GM21360 (cell line): Measurements from ENCODE around the gene IFNAR2.
"Not testable (repeated sequence)": the region's sequence is repeated elsewhere in the genome, so short reads cannot be mapped to it uniquely, and the experiment has no call there.

Experiments used
- ATAC-seq: cut with Tn5 transposase; IDR thresholded peaks from one replicate; pipeline ENCODE4 v1.9.1; 2021; ENCODE audit warnings: mild to moderate bottlenecking, moderate library complexity; ENCODE audit not compliant: unreplicated experiment

IFNAR2 gene

DNA sequence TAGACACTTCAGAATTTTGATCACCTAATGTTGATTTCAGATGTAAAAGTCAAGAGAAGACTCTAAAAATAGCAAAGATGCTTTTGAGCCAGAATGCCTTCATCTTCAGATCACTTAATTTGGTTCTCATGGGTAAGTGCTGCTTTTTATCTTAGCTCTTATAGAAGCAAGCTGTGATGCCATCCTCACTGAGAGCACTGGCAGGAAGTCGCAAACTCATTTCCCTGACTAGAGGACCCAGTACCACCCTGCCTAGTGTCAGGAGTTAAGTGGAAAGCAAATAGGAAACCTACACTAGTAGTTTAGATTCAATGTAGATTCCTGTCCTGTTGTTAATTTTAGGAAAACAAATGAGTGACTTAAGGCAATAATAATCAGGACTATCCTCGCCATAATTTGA is 12.1 kb downstream of the IFNAR2 start:
- ATAC-seq: no peak

DNA sequence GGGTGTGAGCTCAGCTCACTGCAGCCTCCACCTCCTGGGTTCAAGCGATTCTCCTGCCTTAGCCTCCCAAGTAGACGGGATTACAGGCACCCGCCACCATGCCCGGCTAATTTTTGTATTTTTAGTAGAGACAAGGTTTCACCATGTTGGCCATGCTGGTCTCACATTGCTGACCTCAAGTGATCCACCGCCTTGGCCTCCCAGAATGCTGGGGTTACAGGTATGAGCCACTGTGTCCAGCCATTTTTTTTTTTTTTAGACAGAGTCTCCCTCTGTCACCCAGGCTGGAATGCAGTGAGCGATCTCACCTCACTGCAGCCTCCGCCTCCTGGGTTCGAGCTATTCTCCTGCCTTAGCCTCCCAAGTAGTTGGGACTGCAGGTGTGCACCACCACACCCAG is 13.1 kb downstream of the IFNAR2 start:
- not testable (repeated sequence) for ATAC-seq

DNA sequence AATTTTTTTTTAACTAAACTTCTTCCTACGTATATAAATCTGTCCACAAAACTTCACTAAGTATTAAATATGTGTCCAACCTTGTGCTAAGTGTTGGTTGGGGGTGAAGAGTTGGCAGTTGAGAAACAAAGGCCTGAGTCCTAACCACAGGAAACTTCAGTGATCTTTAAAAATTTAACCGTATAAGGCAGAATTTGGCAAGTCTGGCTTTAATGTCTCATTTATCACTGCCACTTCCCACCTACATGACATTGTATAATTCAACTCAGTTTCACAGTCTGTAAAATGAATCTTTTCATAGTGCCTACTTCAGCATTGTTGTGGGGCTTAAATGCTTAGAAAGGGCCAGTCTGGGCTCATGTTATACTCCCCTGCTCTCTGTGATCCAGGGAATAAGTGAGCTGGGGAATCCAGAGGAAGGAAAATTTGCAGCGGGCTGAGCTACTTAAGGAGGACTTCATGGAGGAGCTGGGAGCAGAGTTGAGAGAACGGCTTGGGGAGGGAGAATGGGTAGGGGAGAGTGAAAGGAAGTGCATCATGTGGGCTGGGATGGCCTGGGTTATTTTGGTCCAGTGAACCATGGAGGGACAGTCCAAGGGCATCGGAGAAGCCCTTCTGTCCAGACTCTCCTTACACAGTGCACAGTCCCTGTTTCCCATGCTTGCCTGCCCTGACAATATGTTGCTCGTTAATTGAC is 14.5 kb downstream of the IFNAR2 start:
- ATAC-seq: no peak

DNA sequence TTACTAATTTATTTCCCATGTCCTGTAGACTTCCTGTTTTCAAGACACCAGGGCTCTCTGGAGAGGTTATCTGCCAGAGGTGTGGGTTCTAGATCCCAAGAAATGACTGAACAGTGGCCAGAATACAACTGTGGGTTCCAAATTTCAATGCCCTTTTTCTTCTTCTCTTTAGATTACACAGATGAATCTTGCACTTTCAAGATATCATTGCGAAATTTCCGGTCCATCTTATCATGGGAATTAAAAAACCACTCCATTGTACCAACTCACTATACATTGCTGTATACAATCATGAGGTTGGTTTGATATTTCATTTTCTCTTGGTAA is 15.0 kb downstream of the IFNAR2 start:
- no peak for ATAC-seq

DNA sequence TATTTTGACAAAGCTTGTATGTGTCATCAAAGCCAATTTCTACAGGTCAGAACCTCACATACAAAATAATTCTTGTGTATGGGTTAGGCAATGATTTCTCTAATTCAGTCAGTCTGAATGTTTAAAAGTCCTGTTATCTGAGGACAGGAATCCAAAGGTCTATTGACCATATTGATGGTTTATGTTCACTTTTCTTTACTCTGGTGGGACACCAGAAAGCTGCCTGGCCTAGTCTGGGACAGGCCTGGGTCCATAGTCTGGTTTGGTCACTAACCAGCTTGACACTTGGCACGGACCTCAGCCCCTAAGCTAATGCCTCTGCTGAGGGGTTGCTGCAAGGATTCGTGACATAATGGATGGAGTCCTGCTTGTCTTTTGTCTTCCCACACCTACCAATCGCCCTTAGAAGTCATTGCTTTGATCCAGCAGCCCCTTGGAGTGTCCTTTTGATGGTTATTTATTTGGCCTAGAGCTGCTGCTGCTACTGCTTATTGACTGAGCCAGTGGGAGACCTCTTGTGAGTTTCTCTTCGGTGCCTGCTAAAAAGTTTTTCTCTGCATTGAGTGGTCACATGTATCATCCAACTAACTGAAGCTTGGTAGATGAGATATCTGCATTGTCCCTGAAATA is 15.7 kb downstream of the IFNAR2 start:
- no peak for ATAC-seq

DNA sequence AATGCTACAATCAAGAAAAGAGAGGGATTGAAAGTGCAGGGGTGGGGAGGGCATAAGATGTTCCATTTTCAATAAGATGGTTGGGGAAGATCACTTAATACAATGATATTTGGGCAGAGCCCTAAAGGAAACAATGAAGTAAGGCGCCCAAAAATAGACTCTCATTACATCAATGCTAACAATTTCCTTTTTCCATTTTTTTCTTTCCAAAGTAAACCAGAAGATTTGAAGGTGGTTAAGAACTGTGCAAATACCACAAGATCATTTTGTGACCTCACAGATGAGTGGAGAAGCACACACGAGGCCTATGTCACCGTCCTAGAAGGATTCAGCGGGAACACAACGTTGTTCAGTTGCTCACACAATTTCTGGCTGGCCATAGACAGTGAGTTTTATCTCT is 16.8 kb downstream of the IFNAR2 start:
- no peak for ATAC-seq

DNA sequence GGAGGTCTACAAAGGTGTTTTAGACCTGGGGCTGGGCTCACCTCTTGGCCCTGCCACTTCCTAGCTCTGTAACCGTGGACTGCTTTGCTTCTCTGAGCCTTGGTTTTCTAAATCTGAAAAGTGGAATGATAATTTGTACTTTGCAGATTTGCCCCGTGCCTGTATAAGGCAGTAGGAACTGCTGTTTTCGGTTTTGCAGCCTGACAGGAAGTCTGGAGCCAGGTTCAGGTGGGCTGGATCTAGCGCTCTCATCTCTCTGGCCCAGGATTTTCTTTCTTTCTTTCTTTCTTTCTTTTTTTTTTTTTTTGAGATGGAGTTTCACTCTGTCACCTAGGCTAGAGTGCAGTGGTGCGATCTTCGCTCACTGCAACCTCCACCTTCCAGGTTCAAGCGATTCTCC is 17.2 kb downstream of the IFNAR2 start:
- ATAC-seq: no peak

DNA sequence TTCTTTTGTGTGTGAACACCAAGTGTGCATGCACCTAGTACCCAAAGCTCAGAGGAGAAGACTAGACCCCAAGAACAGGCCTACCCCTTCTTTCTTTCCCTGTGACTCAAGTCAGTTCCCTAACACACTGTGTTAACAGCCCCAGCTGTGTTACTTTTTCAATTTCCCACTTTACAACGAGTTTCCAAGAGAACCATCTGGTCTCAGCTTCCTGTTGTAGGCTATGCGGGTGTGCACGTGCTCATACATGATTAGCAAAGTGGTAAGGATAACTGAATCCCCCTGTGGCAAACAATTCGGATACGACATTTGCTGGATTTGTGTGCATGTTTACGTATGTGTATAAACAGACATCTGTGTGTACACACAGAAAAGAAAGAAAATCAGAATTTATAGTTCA is 17.9 kb downstream of the IFNAR2 start:
- ATAC-seq: no peak

DNA sequence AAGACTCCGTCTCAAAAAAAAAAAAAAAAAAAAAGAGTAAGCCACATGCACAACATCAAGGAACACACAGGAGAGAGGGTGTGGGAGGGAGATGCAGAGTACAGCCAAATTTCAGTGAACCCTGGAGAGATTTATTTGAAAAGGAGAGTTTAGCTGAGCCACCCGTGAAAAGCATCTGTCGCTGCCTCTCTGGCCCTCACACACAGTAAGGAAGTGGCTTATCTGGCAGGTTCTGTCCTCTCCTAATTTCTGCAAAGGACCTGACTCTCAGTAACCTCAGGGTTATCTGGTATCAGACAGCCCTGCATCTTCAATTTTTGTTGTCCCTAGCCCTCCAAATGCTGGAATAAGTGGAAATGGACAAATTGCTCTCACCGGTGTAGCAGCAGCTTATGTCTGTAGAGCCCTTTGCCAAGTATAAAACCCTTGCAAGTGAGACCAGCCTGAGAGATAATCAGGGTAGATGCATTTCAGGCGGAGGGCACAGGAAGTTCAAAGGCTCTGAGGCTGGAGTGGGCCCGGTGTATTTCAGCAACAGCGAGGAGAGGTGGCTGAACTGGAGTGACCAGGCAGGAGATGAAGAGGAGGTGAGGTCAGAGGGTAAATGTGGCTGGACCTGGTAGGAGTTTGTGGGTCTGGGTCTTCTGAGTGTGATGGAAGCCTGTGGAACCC is 19.7 kb downstream of the IFNAR2 start:
- no peak for ATAC-seq

DNA sequence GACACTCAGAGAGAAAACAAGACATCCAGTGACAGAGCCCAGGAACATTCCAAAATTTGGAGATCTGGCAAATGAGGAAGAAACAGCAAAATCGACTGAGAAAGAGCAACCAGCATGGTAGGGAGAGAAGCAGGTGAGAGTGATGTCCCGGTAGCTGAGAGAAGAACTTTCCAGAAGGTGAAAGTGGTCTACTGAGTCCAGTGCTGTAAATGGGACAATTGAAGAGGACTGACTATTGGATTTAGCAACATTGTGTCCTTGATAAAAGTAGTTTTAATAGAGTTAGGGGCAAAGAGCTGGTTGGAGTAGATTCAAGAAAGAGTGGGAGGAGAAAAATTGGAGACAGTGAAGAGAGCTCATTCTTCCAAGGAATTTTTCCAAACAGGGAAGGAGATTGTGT is 21.4 kb downstream of the IFNAR2 start:
- ATAC-seq: no peak

DNA sequence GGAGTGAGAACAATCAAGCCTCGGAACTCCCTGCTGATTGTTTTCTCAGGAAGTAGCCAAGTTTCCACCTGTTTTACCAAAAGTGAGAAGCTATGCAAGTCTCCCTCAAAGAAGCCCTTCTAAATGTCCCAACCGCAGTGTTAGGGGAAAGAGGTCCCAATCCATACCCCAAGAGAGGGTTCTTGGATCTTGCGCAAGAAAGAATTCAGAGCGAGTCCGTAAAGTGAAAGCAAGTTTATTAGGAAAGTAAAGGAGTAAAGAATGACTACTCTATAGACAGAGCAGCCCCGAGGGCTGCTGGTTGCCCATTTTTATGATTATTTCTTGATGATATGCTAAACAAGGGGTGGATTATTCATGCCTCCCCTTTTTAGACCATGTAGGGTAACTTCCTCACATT is 23.6 kb downstream of the IFNAR2 start:
- not testable (repeated sequence) for ATAC-seq

DNA sequence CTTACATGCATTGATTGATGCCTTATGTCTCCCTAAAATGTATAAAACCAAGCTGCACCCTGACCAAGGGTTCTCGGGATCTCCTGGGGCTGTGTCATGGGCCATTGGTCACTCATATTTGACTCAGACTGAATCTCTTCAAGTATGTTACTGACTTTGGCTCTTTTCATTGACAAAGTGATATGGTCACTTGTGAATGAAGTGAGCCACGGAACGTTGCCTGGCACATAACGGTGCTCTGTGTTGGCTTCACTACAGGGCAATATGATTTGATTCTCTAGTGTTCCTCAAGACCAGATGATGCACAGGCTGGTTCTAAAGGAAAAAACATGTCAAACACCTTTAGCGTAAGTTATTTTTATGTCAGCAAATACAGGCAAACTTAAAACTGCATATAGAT is 25.0 kb downstream of the IFNAR2 start:
- no peak for ATAC-seq

DNA sequence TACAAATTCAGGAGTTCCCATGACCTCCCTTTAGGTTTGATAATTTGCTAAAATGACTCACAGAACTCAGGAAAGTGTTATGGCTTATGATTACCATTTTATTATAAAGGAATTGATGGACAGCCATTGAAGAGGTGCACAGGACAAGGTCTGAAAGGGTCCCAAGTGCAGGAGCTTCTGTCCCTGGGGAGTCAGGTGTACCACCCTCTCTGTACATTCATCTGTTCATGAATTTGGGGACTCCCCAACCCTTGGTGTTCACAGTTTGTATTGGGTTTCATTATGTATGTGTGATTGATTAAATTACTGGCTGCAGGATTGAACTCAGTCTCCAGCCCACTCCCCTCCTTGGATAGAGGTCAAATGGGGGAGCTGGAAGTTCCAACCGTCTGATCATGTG is 25.7 kb downstream of the IFNAR2 start:
- ATAC-seq: no peak

DNA sequence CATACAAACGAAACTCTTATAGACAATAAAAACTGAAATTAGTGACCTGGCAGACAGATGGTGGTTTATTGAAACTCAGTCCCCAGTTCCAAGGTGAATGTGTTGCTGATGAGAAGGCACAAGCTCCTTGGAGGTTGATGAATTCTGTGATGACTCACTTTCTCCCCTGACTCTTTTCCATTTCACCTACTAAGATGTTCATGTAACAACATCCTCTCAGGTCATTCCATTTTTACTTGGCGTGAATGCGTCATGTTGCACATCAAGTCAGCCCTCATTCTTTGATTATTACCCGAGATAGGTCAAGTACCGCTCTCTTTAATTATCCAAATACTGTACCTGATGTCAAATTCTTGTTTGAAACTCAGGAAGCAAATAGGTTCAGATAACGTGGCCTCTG is 26.3 kb downstream of the IFNAR2 start:
- ATAC-seq: no peak

DNA sequence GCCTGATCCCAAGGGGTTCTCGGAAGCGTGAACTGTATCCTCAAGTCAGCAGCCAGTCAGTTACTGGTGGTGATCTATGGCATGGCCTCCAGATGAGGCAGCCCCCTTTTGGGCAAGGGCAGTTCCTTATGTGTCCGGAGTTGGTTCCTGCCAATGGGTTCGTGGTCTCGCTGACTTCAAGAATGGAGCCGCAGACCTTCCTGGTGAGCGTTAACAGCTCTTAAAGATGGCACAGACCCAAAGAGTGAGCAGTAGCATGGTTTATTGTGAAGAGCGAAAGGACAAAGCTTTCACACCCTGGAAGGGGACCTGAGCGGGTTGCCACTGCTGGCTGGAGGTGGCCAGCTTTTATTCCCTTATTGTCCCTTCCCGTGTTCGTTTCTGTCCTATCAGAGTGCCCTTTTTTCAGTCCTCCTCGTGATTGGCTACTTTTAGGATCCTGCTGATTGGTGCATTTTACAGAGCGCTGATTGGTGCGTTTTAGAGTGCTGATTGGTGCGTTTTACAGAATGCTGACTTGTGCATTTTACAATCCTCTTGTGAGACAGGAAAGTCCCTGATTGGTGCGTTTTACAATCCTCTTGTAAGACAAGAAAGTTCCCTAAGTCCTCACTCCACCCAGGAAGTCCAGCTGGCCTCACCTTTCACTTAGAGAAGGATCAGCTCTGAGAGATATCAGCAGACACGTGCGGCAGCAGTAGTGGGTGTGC is 27.5 kb downstream of the IFNAR2 start:
- no peak for ATAC-seq

DNA sequence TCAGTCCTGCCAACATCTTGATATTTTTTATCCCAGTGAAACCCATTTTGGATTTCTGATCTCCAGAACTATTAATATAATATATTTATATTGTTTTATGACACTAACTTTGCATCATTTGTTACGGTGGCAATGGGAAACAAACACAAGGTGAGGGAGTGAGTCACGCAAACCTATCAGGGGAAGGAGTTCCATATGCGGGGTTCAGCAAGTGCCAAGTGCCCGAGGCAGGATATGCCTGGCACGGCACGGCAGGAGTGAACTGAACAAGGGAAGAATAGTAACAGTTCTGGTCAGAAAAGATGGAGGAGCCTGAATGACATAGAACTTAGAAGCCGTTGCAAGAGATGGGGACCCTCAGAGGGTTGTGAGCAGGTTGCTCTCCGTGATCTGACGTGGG is 28.7 kb downstream of the IFNAR2 start:
- no peak for ATAC-seq

DNA sequence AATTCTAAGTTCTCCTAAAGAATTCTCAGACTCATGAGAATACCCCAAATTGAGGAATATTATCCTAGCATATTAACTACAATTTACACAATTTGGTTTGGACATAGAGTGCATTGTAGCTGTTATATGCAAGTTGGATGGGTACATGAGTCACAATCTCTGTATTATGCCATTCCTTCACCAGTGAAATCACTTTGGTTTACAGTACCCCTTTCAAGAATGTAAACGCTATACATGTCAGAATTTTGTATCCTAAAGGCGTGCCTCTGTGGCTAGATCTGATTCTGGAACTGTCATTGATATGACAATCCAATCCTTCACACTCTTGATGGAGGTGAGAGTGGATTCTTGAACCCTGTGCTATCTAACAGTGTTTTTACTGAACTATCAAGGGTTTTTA is 29.7 kb downstream of the IFNAR2 start:
- ATAC-seq: no peak

DNA sequence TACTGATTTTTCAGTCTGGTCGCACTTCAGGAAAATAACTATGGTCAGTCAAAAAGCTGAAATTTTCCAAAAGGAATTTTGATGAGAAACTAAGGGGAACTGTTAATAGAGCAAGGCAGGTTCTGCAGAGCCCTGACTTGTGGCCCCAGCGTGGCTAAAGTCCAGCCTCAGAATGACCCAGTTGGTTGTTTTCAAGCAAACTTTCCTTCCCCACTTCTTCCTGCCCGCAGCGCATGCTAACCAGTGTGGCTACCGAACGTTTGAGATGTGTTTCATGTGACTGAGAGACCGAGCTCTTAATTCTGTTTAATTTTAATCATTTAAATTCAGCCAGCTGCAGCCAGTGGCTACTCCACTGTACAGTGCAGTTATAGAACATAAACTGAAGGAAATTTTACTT is 30.3 kb downstream of the IFNAR2 start:
- no peak for ATAC-seq

DNA sequence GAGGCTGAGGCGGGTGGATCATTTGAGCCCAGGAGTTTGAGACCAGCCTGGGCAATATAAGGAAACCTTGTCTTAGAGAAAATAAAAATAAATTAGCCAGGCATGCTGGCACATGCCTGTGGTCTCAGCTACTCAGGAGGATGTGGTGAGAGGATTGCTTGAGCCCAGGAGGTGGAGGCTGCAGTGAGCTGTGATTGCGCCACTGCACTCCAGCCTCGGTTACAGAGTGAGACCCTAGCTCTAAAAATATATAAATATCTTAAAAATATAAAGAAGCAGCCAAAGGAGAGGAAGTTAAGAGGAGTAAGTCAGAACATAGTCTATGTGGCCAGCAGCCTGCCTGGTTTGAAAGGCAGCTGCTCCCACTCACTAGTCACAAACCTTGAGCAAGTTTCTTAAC is 31.9 kb downstream of the IFNAR2 start:
- ATAC-seq: no peak

DNA sequence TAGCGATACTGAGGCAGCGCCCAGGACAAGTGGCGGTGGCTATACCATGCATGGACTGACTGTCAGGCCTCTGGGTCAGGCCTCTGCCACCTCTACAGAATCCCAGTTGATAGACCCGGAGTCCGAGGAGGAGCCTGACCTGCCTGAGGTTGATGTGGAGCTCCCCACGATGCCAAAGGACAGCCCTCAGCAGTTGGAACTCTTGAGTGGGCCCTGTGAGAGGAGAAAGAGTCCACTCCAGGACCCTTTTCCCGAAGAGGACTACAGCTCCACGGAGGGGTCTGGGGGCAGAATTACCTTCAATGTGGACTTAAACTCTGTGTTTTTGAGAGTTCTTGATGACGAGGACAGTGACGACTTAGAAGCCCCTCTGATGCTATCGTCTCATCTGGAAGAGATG is 33.2 kb downstream of the IFNAR2 start:
- ATAC-seq: no peak

DNA sequence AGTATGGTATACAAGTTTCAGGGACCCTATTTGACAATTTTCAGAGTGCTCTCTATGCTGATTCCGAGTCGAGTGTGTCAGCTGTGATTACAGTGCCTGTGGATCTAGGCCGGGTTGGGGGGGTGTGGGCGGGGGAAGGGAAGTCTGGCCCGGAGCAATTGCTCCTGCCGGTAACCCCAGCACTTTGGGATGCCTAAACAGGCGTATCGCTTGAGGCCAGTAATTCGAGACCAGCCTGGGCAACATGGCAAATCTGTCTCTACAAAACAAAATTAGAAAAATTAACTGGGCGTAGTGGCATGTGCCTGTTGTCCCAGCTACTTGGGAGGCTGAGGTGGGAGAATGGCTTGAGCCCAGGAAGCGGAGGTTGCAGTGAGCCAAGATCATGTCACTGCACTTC is 34.8 kb downstream of the IFNAR2 start:
- no peak for ATAC-seq

DNA sequence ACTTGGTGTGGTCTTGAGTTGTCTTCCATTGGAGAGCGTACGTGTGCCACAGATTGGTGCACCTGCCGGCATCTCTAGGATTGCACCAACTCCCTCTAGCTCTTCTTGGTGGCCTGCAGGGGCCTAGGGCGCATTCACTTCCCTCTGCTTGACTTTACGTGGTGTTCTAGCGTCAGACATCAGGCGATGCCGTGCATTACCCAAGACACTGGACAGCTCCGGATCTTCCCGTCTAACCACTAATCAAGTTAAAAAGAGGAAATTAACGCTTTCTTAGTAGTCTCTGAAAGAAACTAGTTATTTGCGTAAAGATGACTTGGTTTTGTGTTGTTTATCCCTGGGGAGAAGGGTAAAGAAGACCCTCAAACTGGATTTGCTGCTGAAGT is 35.9 kb downstream of the IFNAR2 start:
- ATAC-seq: peak; percentile 23
